SK-N-MC (cell line): Measurements from ENCODE around the gene LYPD8.

Source experiments
- EZH2 ChIP-seq: fragments of 200-600 bp; sonication (generic); IDR thresholded peaks from one replicate; pipeline ENCODE4 v1.6.1; 2017; ENCODE audit warnings: antibody characterized with exemption
- POLR2AphosphoS5 ChIP-seq: IDR thresholded peaks from 2 replicates; pipeline ENCODE4 v1.6.1; 2012; ENCODE audit warnings: mild to moderate bottlenecking, low read depth, low read length, borderline replicate concordance

- TF ChIP-seq EZH2 (no peak), POLR2AphosphoS5 (no peak)
Measured at GRCh38 chr1:248798791-248799190, 43.2 kb upstream of the LYPD8 start.
